HG03280 (cell line): ENCODE data around the gene DPPA2.
"Not testable (repeated sequence)": the region's sequence is repeated elsewhere in the genome, so short reads cannot be mapped to it uniquely, and the experiment has no call there.

Experiments
- ATAC-seq: cut with Tn5 transposase; IDR thresholded peaks from one replicate; pipeline ENCODE4 v1.9.1; 2021; ENCODE audit warnings: mild to moderate bottlenecking, moderate library complexity; ENCODE audit not compliant: unreplicated experiment

The DPPA2 gene

DNA sequence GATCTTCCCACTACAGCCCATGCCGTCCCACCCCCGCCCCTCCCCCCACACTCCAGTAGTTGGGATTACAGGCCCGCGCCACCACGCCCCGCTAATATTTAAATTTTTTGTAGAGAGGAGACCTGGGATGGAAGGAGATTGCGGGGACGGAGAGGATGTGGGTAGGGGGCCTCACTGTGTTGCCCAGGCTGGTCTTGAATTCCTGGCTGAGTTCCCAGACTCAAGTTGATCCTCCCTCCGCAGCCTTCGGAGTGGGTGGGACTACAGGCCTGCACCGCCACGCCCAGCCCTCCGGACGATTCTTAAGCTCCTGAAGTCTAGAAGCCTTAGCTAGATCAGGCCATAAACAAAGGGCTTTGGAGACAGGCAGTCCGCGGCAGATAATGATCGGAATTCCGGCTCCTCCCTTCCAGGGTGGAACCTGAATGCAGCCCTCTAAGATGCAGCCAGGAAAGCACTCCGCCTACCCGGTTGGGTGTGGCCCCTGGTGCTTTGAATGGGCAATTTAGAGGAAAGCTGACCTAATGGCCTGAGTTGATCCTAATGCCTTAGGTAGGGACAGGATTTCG, at the start of gene DPPA2:
DPPA2 (minus strand) TSS at position 356 of the 569 bp plus-strand sequence. CDS start 1,975 bp downstream, outside the sequence.
- ATAC-seq = no peak

DNA sequence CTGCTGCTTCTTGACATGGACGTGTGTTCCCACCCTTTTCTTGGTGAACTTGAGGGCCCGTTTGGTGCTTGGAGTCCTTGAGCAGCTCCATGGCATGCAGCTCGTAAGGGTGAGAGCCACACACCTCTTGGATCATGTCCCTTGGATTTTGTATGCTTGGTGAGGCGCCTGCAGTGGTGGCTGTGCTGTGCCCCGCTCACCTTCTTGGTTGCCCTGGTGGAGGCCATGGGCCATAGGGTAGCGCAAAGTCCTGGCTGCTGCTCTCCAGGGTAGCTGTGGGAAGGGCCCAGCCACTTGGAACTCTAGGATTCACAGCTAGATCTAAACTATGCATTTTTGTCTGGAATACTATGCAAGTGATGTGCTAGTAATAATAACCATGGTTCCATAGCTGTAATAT, 47.8 kb upstream of the DPPA2 start:
- no peak for ATAC-seq

- ATAC-seq = no peak
Observed at GRCh38 chr3:109363634-109364033, 47.3 kb upstream of the DPPA2 start.

DNA sequence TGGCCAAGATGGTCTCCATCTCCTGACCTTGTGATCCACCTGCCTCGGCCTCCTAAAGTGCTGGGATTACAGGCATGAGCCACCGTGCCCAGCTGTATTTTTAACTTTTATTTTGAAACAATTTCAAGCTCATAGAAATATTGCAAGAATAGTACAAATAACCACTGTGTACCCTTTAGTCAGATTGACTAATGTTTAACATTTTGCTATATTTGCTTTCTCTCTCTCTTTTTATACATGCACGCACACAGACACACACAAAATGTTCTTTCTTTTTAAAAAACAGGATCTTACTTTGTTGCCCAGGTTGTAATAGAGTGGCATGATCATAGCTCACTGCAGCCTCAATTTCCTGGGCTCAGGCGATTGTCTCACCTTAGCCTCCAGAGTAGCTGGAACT, 46.5 kb upstream of the DPPA2 start:
- ATAC-seq = no peak

- not testable (repeated sequence) for ATAC-seq
Observed at GRCh38 chr3:109358809-109359208, 42.5 kb upstream of the DPPA2 start.

- no peak for ATAC-seq
Observed at GRCh38 chr3:109356442-109357155, 40.3 kb upstream of the DPPA2 start.

DNA sequence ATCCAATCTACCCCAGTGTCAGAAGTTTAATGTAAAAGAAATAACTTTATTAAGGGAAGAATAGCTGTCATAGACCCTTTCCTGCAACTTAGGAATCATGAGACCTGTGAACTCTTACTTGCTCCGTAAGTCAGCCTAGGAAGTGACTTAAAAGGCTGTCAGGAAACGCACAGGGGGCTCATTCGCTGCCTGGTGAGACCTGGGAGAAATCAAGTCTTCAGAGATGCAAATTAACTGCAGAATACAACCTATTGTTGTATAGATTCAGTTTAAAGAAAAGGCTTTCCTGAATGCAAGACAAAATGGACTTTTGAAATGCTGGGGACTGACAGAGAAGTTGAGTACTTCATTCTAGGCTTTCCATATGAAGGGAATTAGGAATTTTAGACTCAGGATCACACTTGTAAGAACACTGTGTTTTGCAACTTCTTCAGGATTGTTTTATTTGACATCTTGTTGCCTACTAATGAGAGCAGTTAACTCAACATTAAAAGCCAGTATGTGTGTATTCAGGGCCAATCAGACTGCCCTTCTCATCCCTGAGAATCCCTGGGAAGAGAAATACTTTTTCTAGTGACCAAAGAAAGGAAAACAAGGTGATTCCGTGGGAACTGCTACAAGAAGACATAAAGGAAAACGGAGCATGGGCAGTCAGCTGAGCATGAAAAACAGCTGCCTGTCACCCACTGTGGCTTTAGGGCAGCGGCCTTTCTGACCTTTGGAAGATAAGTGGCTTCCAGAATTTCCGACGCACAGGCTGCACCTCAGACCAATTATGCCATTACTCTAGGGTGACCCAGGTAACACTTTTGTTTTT, 39.5 kb upstream of the DPPA2 start:
- no peak for ATAC-seq

GRCh38 chr3:109353057-109353456, 36.7 kb upstream of the DPPA2 start:
- ATAC-seq = no peak

- no peak for ATAC-seq
Observed at GRCh38 chr3:109351231-109351630, 34.9 kb upstream of the DPPA2 start.

DNA sequence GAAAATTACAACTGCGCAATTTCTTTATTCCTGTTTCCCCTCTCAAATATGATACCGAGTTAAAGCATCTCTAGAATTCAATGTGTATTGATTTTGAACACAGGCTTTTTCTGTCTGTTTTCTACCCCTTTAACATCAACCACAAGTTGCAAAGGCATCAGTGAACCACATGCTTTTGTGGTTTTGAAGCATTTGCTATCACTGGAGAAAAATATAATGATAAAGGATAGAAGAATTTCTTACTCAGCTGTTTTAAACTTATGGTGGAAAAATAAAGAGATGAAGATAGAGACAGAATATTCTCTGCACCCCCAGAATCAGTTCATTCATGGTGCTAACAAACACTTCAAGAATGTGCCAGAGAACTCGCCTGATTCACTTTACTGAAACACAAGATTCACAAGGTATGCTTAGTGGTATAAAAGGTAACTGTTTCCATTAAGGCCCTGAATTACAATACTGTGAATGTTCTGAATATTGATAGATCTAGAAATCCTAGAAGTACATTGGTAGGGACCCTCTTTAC, 30.5 kb upstream of the DPPA2 start:
- no peak for ATAC-seq

GRCh38 chr3:109346099-109346498, 29.8 kb upstream of the DPPA2 start:
- ATAC-seq = no peak

- no peak for ATAC-seq
Observed at GRCh38 chr3:109339714-109340648, 23.7 kb upstream of the DPPA2 start.

DNA sequence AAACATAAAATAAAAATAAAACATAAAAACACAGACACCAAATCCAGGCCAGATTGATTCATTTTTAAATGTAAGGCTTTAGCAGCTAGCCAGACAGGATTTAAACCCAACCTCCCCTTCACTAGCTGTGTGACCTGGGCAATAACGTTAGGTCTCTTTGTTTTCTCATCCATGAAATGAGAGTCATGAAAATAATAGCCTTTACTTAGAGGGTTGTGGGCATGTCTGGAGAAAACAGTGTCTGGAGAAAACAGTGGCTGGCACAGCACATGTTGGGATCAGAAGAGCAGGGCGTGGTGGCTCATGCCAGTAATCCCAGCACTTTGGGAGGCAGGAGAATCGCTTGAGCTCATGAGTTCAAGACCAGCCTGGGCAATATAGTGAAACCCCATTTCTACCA, 22.9 kb upstream of the DPPA2 start:
- ATAC-seq = no peak

DNA sequence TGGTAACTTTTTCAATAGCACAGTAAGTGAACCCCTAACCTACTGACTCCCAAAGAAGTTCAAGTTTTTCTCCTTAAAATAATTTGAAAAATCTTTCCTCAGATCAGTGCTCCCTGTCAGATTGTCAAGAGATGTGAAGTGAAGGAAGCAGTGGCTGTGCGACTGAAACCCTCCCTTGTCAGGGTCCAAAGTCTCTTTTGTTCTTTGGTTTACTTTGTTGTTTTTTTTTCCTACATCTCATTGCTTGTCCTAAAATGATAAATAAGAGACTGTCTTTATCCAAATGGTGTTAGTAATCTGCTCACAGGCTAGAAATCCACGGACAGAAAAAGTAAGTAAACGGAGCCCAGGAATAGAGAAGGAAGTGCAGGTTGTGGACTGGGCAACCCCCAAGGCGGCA, 22.0 kb upstream of the DPPA2 start:
- ATAC-seq = no peak

GRCh38 chr3:109337393-109337792, 21.1 kb upstream of the DPPA2 start, which contains the start of gene DPPA4:
Gene DPPA4 (minus strand): TSS chr3:109337546. CDS start chr3:109337517, 29 bp downstream.
- no peak for ATAC-seq

DNA sequence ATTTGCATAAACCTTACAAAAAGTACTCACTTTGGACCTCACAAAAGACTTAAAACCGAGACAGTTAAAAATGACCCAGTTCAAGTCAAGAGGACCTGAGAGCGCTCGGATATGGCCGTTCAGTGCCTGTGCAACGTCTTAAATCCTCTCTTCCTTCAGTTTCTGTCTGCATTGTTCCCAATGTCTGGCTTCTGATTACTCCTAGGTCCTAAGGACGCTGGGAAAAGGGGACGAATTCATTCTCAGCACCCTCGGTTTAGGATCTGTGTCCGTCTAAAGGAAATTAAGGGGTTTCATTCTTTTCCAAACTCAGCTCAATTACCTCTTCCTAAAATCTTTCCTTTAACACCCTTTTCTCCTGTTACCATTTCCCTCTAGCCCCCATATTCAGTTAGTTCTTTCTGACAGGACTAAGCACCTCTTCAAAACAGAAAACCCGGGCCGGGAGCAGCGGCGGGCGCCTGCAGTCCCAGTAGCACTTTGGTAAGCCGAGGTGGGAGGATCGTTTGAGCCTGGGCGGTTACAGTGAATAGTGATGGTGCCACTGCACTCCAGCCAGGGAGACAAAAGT, 20.1 kb upstream of the DPPA2 start:
- no peak for ATAC-seq

DNA sequence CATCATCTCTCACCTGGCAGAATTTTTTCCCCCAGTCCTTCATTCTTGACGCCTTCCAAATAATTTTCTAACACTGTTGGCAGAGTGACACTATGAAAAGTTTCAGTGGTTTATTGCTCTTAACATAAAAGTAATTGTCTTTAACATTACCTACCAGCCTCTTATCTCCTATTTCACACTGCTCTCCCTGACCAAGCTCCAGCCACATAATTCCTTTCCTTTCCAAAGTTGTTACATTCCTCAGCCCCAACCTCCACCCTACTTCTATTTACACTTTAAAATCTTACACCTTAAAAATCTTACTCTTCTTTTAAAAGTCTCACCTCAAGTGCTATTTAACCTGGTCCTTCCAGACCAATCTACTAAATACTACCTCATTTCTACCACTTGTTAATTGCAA, 18.3 kb upstream of the DPPA2 start:
- no peak for ATAC-seq

DNA sequence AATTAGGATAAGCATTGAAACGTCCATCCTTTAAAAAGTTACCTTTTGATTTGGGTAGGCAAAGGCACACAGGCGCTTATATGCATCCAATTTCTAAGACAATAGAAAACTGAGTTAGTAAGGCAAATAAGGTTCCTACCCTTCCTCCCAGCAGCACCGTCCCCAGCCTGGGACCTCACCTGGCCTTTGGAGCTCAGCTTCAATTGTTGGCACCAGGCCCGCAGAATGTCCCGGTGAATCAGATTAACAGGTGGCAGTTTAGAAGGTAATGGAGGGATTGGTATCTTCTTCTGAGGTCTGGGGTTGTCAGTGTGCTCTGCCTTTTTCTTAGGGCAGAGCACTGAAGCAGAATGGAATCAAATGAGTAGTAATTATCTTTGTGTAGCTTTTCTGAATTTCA, 15.4 kb upstream of the DPPA2 start:
- no peak for ATAC-seq

DNA sequence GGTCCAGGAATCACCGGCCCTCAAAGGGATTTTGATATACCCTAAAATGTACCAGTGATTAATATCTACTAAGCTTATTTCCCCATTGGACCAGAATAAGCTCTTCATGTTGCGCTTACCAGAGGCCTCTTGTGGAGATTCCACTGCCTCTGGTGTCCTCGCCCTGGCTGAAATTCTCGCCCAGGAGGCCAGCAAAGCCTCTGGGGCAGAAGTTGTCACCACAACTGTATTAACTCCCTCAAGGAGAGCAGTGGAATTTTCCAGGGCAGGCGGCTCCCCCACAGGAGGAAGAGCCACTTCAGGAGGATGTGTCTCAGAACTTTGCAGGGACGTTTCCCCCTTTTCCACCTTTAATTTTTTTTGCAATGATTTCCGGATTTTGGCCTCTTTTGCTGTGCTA, 14.1 kb upstream of the DPPA2 start:
- no peak for ATAC-seq

- no peak for ATAC-seq
Observed at GRCh38 chr3:109328202-109328601, 11.9 kb upstream of the DPPA2 start.
